Osteocyte (in vitro differentiated cells): ENCODE data around the gene ADGRA1. TPM values are rescaled to one million over a fixed set of nuclear protein-coding genes. Genes with fewer than 3 reads are reported as not detected.
A peak's percentile ranks its signal among the peaks of the same experiment; 100 is the strongest.

Source experiments
- DNase-seq: peaks from one replicate; pipeline ENCODE4 v3.0.0; 2021; ENCODE audit warnings: mixed read lengths; ENCODE audit not compliant: unreplicated experiment; ENCODE audit errors: extremely low spot score
- H3K27ac Mint-ChIP-seq: one replicate; pipeline ENCODE4 v1.8.0; 2021; ENCODE audit warnings: mild to moderate bottlenecking, mixed read lengths; ENCODE audit not compliant: unreplicated experiment
- H3K27me3 Mint-ChIP-seq: one replicate; pipeline ENCODE4 v1.8.0; 2021; ENCODE audit warnings: mixed read lengths; ENCODE audit not compliant: unreplicated experiment
- H3K36me3 Mint-ChIP-seq: one replicate; pipeline ENCODE4 v1.8.0; 2021; ENCODE audit warnings: mixed read lengths; ENCODE audit not compliant: unreplicated experiment
- H3K4me1 Mint-ChIP-seq: one replicate; pipeline ENCODE4 v1.8.0; 2021; ENCODE audit warnings: mixed read lengths; ENCODE audit not compliant: unreplicated experiment
- H3K4me3 Mint-ChIP-seq: one replicate; pipeline ENCODE4 v1.8.0; 2021; ENCODE audit warnings: mild to moderate bottlenecking, moderate library complexity, mixed read lengths; ENCODE audit not compliant: unreplicated experiment
- H3K9me3 Mint-ChIP-seq: one replicate; pipeline ENCODE4 v1.8.0; 2021; ENCODE audit warnings: mixed read lengths; ENCODE audit not compliant: unreplicated experiment
- long read RNA-seq: library from polyadenylated mRNA; unstranded; transcript quantifications from one replicate; pipeline ENCODE4 v2.0.0, GENCODE V29; 2021
- total RNA-seq: library from RNA; stranded (reverse); gene quantifications from 2 replicates; pipeline ENCODE4 v1.2.1, GENCODE V29; 2021
- TF ChIP-seq, protein P1 (sequence below): fragments of 200-600 bp; sonication (generic); IDR thresholded peaks from 2 replicates; pipeline ENCODE4 v1.5.0; 2021; ENCODE audit warnings: antibody characterized with exemption, mild to moderate bottlenecking, moderate library complexity

The ADGRA1 gene, protein sequence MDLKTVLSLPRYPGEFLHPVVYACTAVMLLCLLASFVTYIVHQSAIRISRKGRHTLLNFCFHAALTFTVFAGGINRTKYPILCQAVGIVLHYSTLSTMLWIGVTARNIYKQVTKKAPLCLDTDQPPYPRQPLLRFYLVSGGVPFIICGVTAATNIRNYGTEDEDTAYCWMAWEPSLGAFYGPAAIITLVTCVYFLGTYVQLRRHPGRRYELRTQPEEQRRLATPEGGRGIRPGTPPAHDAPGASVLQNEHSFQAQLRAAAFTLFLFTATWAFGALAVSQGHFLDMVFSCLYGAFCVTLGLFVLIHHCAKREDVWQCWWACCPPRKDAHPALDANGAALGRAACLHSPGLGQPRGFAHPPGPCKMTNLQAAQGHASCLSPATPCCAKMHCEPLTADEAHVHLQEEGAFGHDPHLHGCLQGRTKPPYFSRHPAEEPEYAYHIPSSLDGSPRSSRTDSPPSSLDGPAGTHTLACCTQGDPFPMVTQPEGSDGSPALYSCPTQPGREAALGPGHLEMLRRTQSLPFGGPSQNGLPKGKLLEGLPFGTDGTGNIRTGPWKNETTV
- not detected in 2 replicates for total RNA-seq
- long read RNA-seq, result 0 reads

DNA sequence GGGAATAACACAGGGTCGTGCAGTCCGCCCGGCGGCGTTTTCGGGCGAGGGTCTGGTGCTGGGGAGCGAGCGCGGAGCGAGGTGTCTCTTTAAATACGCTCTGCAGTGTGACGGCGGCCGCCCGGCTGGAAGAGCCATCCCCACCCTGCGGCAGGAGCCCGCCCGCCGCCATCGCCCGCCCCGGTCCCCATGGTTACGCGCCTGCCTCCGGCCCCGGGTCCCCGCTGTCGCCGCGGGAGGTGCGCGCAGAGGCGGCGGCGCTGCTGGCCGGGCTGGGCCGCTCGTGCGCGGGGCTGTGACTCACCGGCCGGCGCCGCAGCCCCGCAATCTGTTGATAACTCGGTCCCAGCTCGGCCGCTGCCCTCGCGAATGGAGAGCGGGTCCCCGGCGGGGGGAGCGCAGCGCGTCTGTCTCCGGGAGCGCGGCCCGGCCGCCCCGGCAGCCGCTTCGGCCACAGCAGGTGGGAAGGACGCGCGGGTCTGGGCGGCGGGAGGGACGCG is at the start of gene ADGRA1:
TSS of gene ADGRA1 (plus strand) at position 246 of the 500 bp plus-strand sequence. CDS start 986 bp downstream, outside the sequence.
- Mint-ChIP-seq H3K9me3 (no peaks in the 10 kb centered on the region), H3K36me3 (no peaks in the 10 kb centered on the region), H3K27me3 (peaks cover 37% of the 10 kb centered on the region), H3K27ac (no peak within 1 kb of the TSS), H3K4me3 (peak within 1 kb of the TSS; percentile 55), H3K4me1 (peaks cover 2% of the 10 kb centered on the region)
- DNase-seq, result no peak
- TF ChIP-seq, protein P1, sequence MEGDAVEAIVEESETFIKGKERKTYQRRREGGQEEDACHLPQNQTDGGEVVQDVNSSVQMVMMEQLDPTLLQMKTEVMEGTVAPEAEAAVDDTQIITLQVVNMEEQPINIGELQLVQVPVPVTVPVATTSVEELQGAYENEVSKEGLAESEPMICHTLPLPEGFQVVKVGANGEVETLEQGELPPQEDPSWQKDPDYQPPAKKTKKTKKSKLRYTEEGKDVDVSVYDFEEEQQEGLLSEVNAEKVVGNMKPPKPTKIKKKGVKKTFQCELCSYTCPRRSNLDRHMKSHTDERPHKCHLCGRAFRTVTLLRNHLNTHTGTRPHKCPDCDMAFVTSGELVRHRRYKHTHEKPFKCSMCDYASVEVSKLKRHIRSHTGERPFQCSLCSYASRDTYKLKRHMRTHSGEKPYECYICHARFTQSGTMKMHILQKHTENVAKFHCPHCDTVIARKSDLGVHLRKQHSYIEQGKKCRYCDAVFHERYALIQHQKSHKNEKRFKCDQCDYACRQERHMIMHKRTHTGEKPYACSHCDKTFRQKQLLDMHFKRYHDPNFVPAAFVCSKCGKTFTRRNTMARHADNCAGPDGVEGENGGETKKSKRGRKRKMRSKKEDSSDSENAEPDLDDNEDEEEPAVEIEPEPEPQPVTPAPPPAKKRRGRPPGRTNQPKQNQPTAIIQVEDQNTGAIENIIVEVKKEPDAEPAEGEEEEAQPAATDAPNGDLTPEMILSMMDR, result no peak

DNA sequence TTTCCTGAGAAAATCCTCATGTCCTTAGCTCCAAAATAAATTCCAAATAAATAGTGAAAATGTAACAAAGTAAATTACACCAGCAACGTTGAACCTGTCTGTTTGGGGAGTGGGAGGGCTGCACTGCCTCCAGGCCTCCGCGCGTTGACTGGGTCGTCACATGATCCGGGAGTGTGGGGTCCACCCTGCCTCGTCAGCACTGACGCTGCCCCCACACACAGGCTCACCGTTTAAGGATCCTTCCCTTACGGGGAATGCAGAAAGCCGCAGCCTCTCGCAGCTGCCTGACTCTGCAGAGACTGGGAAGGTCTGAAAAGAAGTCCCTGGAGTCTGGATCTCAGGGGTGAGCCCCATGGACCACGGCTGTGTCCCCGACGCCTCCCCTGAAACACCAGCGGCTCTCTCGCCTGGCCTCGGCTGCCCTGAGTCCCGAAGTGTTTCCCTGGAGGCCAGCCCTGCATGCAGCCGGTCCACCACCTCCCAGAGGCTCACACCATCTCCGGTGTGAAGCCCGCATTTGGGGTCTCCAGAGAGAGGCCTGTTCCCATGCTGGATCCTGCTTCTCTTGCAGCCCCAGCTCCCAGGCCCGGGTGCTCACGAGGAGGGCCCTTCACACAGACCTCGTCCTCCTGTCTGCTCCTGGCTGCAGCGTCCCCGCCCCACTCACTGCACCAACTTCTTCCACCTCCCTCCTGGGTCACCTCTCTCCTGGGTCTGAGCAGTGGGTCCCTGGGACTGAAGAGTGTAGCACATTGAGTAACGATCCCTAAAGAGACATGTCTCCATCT is 49.5 kb upstream of the ADGRA1 start:
- Mint-ChIP-seq H3K36me3 (no peaks in the 10 kb centered on the region), H3K27ac (no peak overlapping the region), H3K27me3 (peaks cover 14% of the 10 kb centered on the region), H3K9me3 (no peaks in the 10 kb centered on the region), H3K4me3 (no peak overlapping the region), H3K4me1 (no peaks in the 10 kb centered on the region)
- DNase-seq, result no peak
- TF ChIP-seq, protein P1, result no peak

DNA sequence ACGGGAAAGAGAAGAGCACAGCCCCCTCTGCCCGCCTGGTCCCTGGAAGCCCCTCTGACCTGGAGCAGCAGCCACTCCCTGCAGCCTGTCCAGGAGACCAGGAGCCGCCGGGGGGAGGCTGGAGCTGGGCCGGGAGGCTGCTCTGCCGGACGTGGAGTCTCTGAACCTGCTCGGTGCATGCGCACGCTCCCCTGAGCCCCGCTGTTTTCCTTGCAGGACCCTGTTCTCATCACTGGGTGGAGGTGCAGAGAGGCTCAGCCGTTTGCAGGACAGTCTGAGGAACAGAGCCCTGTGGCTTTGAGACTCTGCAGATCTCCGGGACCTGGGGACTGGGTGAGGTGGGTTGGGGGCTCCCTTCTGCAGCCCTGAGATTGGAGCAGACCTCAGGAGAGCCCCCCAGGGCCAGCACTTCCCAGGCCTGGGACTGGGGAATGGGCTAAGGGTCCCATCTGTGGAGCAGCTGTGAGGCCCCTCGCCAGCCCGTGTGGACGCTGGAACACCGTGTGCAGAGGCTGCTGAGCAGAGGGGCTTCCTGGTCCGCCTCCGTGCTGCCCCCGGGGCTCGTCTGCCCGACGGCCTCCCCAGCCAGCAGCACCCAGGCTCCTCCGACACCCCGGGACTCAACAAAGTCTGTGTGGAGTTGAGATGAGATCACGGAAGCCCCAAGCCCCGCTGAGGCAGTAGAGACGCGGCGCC is 48.5 kb upstream of the ADGRA1 start:
- DNase-seq, result no peak
- no peaks in the 10 kb centered on the region for H3K36me3 Mint-ChIP-seq
- H3K27ac Mint-ChIP-seq, result no peak overlapping the region
- H3K4me1 Mint-ChIP-seq, result no peaks in the 10 kb centered on the region
- no peak overlapping the region for H3K4me3 Mint-ChIP-seq
- TF ChIP-seq, protein P1, result no peak
- no peaks in the 10 kb centered on the region for H3K9me3 Mint-ChIP-seq
- peaks cover 14% of the 10 kb centered on the region for H3K27me3 Mint-ChIP-seq

DNA sequence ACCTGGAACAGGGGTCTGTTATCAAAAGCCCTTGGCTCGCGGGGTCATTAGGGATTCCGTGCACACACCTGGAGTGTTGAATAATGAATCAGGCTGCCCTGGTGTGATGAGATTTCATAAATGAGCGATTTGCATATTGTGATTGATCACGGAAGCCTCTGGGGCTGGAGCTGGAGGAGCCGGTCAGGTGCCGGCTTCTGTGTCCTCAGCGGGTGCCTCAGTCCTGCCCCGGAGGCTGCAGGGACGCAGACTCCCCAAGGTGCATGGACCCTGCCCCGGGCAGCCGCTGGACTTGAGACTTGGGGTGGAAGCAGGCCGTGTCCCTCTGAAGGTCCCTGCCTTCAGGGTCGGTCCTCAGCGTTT is 47.9 kb upstream of the ADGRA1 start:
- no peaks in the 10 kb centered on the region for H3K9me3 Mint-ChIP-seq
- no peak overlapping the region for H3K27ac Mint-ChIP-seq
- peaks cover 13% of the 10 kb centered on the region for H3K27me3 Mint-ChIP-seq
- H3K36me3 Mint-ChIP-seq, result no peaks in the 10 kb centered on the region
- no peak for DNase-seq
- H3K4me3 Mint-ChIP-seq, result no peak overlapping the region
- TF ChIP-seq, protein P1, result no peak
- H3K4me1 Mint-ChIP-seq, result no peaks in the 10 kb centered on the region
